HG02852 (cell line): ENCODE measurements around the gene BMERB1.

ENCODE experiments used
- ATAC-seq: cut with Tn5 transposase; IDR thresholded peaks from one replicate; pipeline ENCODE4 v1.9.1; 2021; ENCODE audit warnings: mild to moderate bottlenecking, moderate library complexity; ENCODE audit not compliant: unreplicated experiment

BMERB1 gene

GRCh38 chr16:15493466-15494180, 59.2 kb downstream of the BMERB1 start:
- no peak for ATAC-seq

- ATAC-seq, result no peak
These were observed 59.8 kb downstream of the BMERB1 start for GRCh38 chr16:15494236-15494635.

GRCh38 chr16:15495898-15496297, 61.5 kb downstream of the BMERB1 start:
- no peak for ATAC-seq

- no peak for ATAC-seq
These were observed 64.2 kb downstream of the BMERB1 start for GRCh38 chr16:15498427-15499175.

GRCh38 chr16:15502041-15502725, 67.8 kb downstream of the BMERB1 start:
- no peak for ATAC-seq

- ATAC-seq, result no peak
These were observed 72.1 kb downstream of the BMERB1 start for GRCh38 chr16:15506441-15506840.

GRCh38 chr16:15507301-15507958, 73.0 kb downstream of the BMERB1 start:
- ATAC-seq, result no peak

- no peak for ATAC-seq
These were observed 73.7 kb downstream of the BMERB1 start for GRCh38 chr16:15507959-15508627.

- ATAC-seq, result no peak
These were observed 74.7 kb downstream of the BMERB1 start for GRCh38 chr16:15509051-15509592.

GRCh38 chr16:15509593-15510535, 75.5 kb downstream of the BMERB1 start:
- ATAC-seq, result no peak

GRCh38 chr16:15510992-15511391, 76.6 kb downstream of the BMERB1 start:
- ATAC-seq, result no peak

GRCh38 chr16:15511759-15512487, 77.5 kb downstream of the BMERB1 start:
- ATAC-seq, result no peak

- ATAC-seq, result no peak
These were observed 78.8 kb downstream of the BMERB1 start for GRCh38 chr16:15513156-15513555.

- ATAC-seq, result no peak
These were observed 81.6 kb downstream of the BMERB1 start for GRCh38 chr16:15515992-15516391.

- ATAC-seq, result no peak
These were observed 82.2 kb downstream of the BMERB1 start for GRCh38 chr16:15516609-15517008.

GRCh38 chr16:15517743-15518377, 83.5 kb downstream of the BMERB1 start:
- no peak for ATAC-seq

- no peak for ATAC-seq
These were observed 84.3 kb downstream of the BMERB1 start for GRCh38 chr16:15518381-15519351.
